Measurements from ENCODE around the gene USP31. TPM values are rescaled to one million over a fixed set of nuclear protein-coding genes. Genes with fewer than 3 reads are reported as not detected.
A peak's percentile ranks its signal among the peaks of the same experiment; 100 is the strongest.
"Not testable (repeated sequence)": the region's sequence is repeated elsewhere in the genome, so short reads cannot be mapped to it uniquely, and the experiment has no call there.

Gene USP31
- total RNA-seq, 6 experiments from 2014 or later, result 7.1 to 12.8 (median 9.0) TPM

DNA sequence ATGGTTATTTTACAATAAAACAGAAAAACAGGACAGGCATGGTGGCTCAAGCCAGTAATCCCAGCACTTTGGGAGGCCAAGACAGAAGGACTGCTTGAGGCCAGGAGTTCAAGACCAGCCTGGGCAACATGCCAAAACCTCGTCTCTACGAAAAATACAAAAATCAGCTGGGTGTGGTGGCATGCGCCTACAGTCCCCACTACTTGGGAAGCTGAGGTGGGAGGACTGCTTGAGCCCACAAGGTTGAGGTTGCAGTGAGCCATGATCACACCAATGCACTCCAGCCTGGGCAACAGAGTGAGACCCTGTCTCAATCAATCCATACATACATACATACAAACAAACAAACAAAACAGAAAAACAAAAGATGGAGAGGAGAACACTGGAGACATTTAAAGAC, 45.6 kb downstream of the USP31 start:
- no peaks in the 10 kb centered on the region for H3K36me3 ChIP-seq
- H3K9me3 ChIP-seq, result no peaks in the 10 kb centered on the region
- intact Hi-C loops (cut with DNase I), result no loop called here
- TF ChIP-seq POLR2A (IDR thresholded peaks at IDR 0.05), result no peak
- TF ChIP-seq, protein P1, sequence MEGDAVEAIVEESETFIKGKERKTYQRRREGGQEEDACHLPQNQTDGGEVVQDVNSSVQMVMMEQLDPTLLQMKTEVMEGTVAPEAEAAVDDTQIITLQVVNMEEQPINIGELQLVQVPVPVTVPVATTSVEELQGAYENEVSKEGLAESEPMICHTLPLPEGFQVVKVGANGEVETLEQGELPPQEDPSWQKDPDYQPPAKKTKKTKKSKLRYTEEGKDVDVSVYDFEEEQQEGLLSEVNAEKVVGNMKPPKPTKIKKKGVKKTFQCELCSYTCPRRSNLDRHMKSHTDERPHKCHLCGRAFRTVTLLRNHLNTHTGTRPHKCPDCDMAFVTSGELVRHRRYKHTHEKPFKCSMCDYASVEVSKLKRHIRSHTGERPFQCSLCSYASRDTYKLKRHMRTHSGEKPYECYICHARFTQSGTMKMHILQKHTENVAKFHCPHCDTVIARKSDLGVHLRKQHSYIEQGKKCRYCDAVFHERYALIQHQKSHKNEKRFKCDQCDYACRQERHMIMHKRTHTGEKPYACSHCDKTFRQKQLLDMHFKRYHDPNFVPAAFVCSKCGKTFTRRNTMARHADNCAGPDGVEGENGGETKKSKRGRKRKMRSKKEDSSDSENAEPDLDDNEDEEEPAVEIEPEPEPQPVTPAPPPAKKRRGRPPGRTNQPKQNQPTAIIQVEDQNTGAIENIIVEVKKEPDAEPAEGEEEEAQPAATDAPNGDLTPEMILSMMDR (IDR thresholded peaks at IDR 0.05), result no peak
- no peak overlapping the region for H3K4me3 ChIP-seq
- H3K27me3 ChIP-seq, result no peaks in the 10 kb centered on the region
- H3K27ac ChIP-seq, result peak overlapping the region; percentile 82 to 98 (median 96)
- DNase-seq, result no peak
- peaks cover 0 to 26% (median 9%) of the 10 kb centered on the region in 4 donors for H3K4me1 ChIP-seq
- ATAC-seq, result no peak
- 42% methylated on average over 3 of the region's 3 CpGs for WGBS (ENCODE audit: insufficient coverage, low coverage, low lambda C conversion rate, missing lambda C conversion rate)

DNA sequence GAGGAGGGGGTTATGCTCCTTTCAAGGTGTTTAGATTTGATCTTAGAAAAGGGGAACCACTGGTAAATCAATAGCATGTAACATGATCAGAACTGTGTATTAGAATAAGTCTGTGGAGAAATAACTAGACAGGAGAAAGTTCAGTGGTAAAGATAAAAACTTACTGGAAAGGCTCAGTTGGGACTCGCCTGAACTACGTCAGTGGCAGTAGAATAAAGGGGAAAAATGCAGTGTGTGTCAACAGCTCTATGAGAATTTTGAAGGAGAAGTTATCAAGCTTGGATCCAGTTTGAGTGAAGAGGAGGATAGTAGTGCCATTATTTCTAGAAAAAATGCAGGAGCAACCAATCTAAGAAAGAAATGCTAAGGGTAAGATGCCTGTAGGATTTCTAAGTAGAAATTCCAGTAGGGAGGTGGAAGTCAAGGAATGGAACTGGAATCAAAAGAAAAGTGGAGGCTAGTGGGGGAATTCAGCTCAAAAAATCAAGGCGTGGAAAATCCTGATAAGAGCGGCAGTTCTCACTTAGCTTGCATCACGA, 48.2 kb downstream of the USP31 start:
- no peaks in the 10 kb centered on the region for H3K27me3 ChIP-seq
- H3K4me3 ChIP-seq, result no peak overlapping the region
- H3K4me1 ChIP-seq, result peaks cover 0 to 26% (median 9%) of the 10 kb centered on the region in 4 donors
- no peak overlapping the region for H3K27ac ChIP-seq
- no peak for TF ChIP-seq POLR2A (IDR thresholded peaks at IDR 0.05)
- TF ChIP-seq, protein P1 (IDR thresholded peaks at IDR 0.05), result no peak
- H3K36me3 ChIP-seq, result no peaks in the 10 kb centered on the region
- no peak for DNase-seq
- WGBS (ENCODE audit: insufficient coverage, low coverage, low lambda C conversion rate, missing lambda C conversion rate), result 85% methylated on average over 5 of the region's 5 CpGs
- ATAC-seq, result no peak
- no peaks in the 10 kb centered on the region for H3K9me3 ChIP-seq
- intact Hi-C loops (cut with DNase I), result no loop called here

DNA sequence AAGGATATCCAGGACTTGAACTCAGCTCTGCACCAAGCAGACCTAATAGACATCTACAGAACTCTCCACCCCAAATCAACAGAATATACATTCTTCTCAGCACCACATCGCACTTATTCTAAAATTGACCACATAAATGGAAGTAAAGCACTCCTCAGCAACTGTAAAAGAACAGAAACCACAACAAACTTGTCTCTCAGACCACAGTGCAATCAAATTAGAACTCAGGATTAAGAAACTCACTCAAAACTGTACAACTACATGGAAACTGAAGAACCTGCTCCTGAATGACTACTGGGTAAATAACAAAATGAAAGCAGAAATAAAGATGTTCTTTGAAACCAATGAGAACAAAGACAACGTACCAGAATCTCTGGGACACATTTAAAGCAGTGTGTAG, 52.8 kb downstream of the USP31 start:
- peaks cover 0 to 13% (median 0%) of the 10 kb centered on the region in 4 donors for H3K4me1 ChIP-seq
- DNase-seq; H3K4me3 ChIP-seq; H3K9me3 ChIP-seq; intact Hi-C loops (cut with DNase I); H3K27me3 ChIP-seq; H3K36me3 ChIP-seq; H3K27ac ChIP-seq; ATAC-seq: not testable (repeated sequence)
- 42% methylated on average over 2 of the region's 2 CpGs for WGBS (ENCODE audit: insufficient coverage, low coverage, low lambda C conversion rate, missing lambda C conversion rate)

DNA sequence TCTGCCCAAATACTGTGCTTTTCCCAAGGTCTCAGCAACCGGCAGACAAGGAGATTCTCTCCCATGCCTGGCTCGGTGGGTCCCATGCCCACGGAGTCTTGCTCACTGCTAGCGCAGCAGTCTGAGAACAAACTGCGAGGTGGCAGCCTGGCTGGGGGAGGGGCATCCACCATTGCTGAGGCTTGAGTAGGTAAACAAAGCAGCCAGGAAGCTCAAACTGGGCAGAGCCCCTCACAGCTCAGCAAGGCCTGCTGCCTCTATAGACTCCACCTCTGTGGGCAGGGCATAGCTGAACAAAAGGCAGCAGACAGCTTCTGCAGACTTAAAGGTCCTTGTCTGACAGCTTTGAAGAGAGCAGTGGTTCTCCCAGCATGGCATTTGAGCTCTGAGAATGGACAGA, 55.1 kb downstream of the USP31 start:
- DNase-seq; H3K4me3 ChIP-seq; H3K36me3 ChIP-seq; ATAC-seq; H3K9me3 ChIP-seq; H3K27me3 ChIP-seq; intact Hi-C loops (cut with DNase I): not testable (repeated sequence)
- Histone ChIP-seq H3K27ac (peak overlapping the region in 2 of 3 donors; percentile 10 to 77), H3K4me1 (peaks cover 0 to 19% (median 0%) of the 10 kb centered on the region in 4 donors)
- WGBS (ENCODE audit: insufficient coverage, low coverage, low lambda C conversion rate, missing lambda C conversion rate), result no CpG with 5 or more reads among the region's 5 CpGs

DNA sequence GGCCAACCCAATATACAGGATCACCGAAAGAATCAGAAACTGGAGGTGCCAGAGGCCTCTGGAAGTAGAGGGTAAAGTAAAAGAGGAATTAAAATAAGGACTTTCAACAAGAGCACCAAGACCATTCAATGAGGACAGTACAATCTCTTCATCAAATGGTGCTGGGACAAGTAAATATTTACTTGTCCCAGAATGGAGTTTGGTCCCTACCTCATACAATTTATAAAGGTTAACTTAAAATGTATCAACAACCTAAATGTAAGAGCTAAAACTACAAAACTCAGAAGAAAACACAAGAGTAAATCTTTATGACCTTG, 56.5 kb downstream of the USP31 start:
- 50% methylated on average over 1 of the region's 1 CpG for WGBS (ENCODE audit: insufficient coverage, low coverage, low lambda C conversion rate, missing lambda C conversion rate)
- intact Hi-C loops (cut with DNase I), result no loop called here
- Histone ChIP-seq H3K27me3 (no peaks in the 10 kb centered on the region), H3K4me3 (peak overlapping the region in 1 of 3 donors; percentile 3), H3K4me1 (peaks cover 0 to 19% (median 0%) of the 10 kb centered on the region in 4 donors), H3K36me3 (peaks cover 0 to 3% (median 0%) of the 10 kb centered on the region in 4 donors), H3K9me3 (no peaks in the 10 kb centered on the region), H3K27ac (peak overlapping the region; percentile 43 to 91 (median 77))
- TF ChIP-seq, protein P1 (IDR thresholded peaks at IDR 0.05), result no peak
- no peak for TF ChIP-seq POLR2A (IDR thresholded peaks at IDR 0.05)
- ATAC-seq, result peak; percentile 85 to 93 (median 89)
- DNase-seq, result no peak

Measured in right lobe of liver (tissue), 6 donors.